HEK293 (cell line): ENCODE results near the gene ELAPOR1.

Experiments used
- CTCF ChIA-PET: fragments of 350-600 bp; formaldehyde crosslinking; extraction: SDS; loops from one replicate; lab custom pipeline; 2021; ENCODE audit warnings: antibody characterized with exemption; lab: Yijun Ruan, JAX
- POLR2A ChIA-PET: fragments of 300-600 bp; formaldehyde crosslinking; extraction: SDS; loops from one replicate; lab custom pipeline; 2020; ENCODE audit warnings: antibody characterized with exemption, inconsistent platforms; lab: Yijun Ruan, JAX
- H3K27ac ChIP-seq: fragments of 200-500 bp; sonication (Bioruptor generic); 2 replicates; pipeline ENCODE4 v1.5.1; 2014; ENCODE audit warnings: low read depth, low read length, control low read depth, inconsistent platforms; ENCODE audit errors: extremely low read depth
- H3K36me3 ChIP-seq, 2 experiments: fragments of 200-500 bp in 1 of 2; sonication (Bioruptor generic) in 1 of 2; 1 replicate in 1 of 2; 2 replicates in 1 of 2; pipeline ENCODE4 v1.5.1; 2014 to 2017; ENCODE audit warnings: inconsistent platforms in 2 of 2, low read length in 2 of 2; ENCODE audit not compliant: control insufficient read depth in 2 of 2, insufficient read depth in 1 of 2
- H3K4me1 ChIP-seq: fragments of 200-500 bp; sonication (Bioruptor generic); 2 replicates; pipeline ENCODE4 v1.5.1; 2014; ENCODE audit warnings: mild to moderate bottlenecking, low read length, inconsistent platforms; ENCODE audit not compliant: control insufficient read depth, insufficient read depth
- H3K4me3 ChIP-seq: 2 replicates; pipeline ENCODE4 v1.5.1; 2011; ENCODE audit warnings: low read depth, mild to moderate bottlenecking, control low read depth, low read length, moderate library complexity
- H3K9me3 ChIP-seq: fragments of 200-500 bp; sonication (Bioruptor generic); 2 replicates; pipeline ENCODE4 v1.5.1; 2014; ENCODE audit warnings: low read depth, low read length, inconsistent platforms; ENCODE audit not compliant: control insufficient read depth, insufficient read depth
- FEZF1 ChIP-seq: fragments of 450-650 bp; formaldehyde crosslinking; IDR thresholded peaks from 2 replicates; pipeline ENCODE4 v1.5.1; 2016; ENCODE audit warnings: missing biosample characterization, missing genetic modification characterization
- PRDM10 ChIP-seq: fragments of 450-650 bp; formaldehyde crosslinking; IDR thresholded peaks from 2 replicates; pipeline ENCODE4 v1.5.1; 2016; ENCODE audit warnings: missing biosample characterization, missing genetic modification characterization
- PRDM4 ChIP-seq: fragments of 450-650 bp; formaldehyde crosslinking; IDR thresholded peaks from 2 replicates; pipeline ENCODE4 v1.5.1; 2017; ENCODE audit warnings: missing biosample characterization, missing genetic modification characterization
- SCRT1 ChIP-seq: fragments of 450-650 bp; formaldehyde crosslinking; IDR thresholded peaks from 2 replicates; pipeline ENCODE4 v1.5.1; 2016; ENCODE audit warnings: missing biosample characterization, missing genetic modification characterization, borderline replicate concordance
- YY1 ChIP-seq: fragments of 450-650 bp; formaldehyde crosslinking; IDR thresholded peaks from 2 replicates; pipeline ENCODE4 v1.5.1; 2018; ENCODE audit warnings: missing biosample characterization, missing genetic modification characterization
- YY2 ChIP-seq: fragments of 450-650 bp; formaldehyde crosslinking; IDR thresholded peaks from 2 replicates; pipeline ENCODE4 v1.5.1; 2016; ENCODE audit warnings: missing biosample characterization, missing genetic modification characterization
- ZBTB10 ChIP-seq: fragments of 450-650 bp; formaldehyde crosslinking; IDR thresholded peaks from 2 replicates; pipeline ENCODE4 v1.5.1; 2016; ENCODE audit warnings: missing biosample characterization, missing genetic modification characterization
- ZIC2 ChIP-seq: fragments of 450-650 bp; formaldehyde crosslinking; IDR thresholded peaks from 2 replicates; pipeline ENCODE4 v1.5.1; 2016; ENCODE audit warnings: missing biosample characterization, missing genetic modification characterization
- ZNF10 ChIP-seq: fragments of 450-650 bp; formaldehyde crosslinking; IDR thresholded peaks from 2 replicates; pipeline ENCODE4 v1.5.1; 2017; ENCODE audit warnings: missing biosample characterization, missing genetic modification characterization
- ZNF133 ChIP-seq: fragments of 450-650 bp; formaldehyde crosslinking; IDR thresholded peaks from 2 replicates; pipeline ENCODE4 v1.5.1; 2016; ENCODE audit warnings: missing biosample characterization, missing genetic modification characterization
- ZNF24 ChIP-seq: fragments of 450-650 bp; formaldehyde crosslinking; IDR thresholded peaks from 2 replicates; pipeline ENCODE4 v1.5.1; 2016; ENCODE audit warnings: missing biosample characterization, missing genetic modification characterization
- ZNF341 ChIP-seq: fragments of 450-650 bp; formaldehyde crosslinking; IDR thresholded peaks from 2 replicates; pipeline ENCODE4; 2016; ENCODE audit warnings: low read depth, missing biosample characterization, missing genetic modification characterization
- ZNF394 ChIP-seq: fragments of 450-650 bp; formaldehyde crosslinking; IDR thresholded peaks from 2 replicates; pipeline ENCODE4 v1.5.1; 2016; ENCODE audit warnings: missing biosample characterization, missing genetic modification characterization, mild to moderate bottlenecking, moderate library complexity, borderline replicate concordance
- ZNF404 ChIP-seq: fragments of 450-650 bp; formaldehyde crosslinking; IDR thresholded peaks from 2 replicates; pipeline ENCODE4 v1.5.1; 2017; ENCODE audit warnings: missing biosample characterization, missing genetic modification characterization
- ZNF423 ChIP-seq: fragments of 450-650 bp; formaldehyde crosslinking; IDR thresholded peaks from 2 replicates; pipeline ENCODE4 v1.5.1; 2016; ENCODE audit warnings: missing biosample characterization, missing genetic modification characterization
- ZNF449 ChIP-seq: fragments of 450-650 bp; formaldehyde crosslinking; IDR thresholded peaks from 2 replicates; pipeline ENCODE4 v1.5.1; 2017; ENCODE audit warnings: missing biosample characterization, mild to moderate bottlenecking, missing genetic modification characterization, moderate library complexity
- ZNF677 ChIP-seq: fragments of 450-650 bp; IDR thresholded peaks from 2 replicates; pipeline ENCODE4 v1.5.0; 2018; ENCODE audit warnings: missing biosample characterization, mild to moderate bottlenecking, missing genetic modification characterization, moderate library complexity

ELAPOR1 gene

GRCh38 chr1:109133815-109134214 is 19.9 kb downstream of the ELAPOR1 start (continued):
- TF ChIP-seq PRDM10 (tag by site-specific recombination) (peak; percentile 38; the same call in 1 of the 2 replicates), YY2 (tag by site-specific recombination) (no peak)
- TF ChIP-seq, all 188 proteins: peak for 4

GRCh38 chr1:109134423-109134822 is 20.5 kb downstream of the ELAPOR1 start:
- POLR2A ChIA-PET: no interaction called here
- H3K9me3 ChIP-seq: no peaks in the 10 kb centered on the region
- CTCF ChIA-PET: interaction anchor here (0.6 to 0.8 kb wide), 2 partner anchors 59 to 143 kb away, joined by 3 to 5 read pairs; no protein-coding TSS in a partner anchor
- H3K4me1 ChIP-seq: no peaks in the 10 kb centered on the region
- H3K27ac ChIP-seq: no peak overlapping the region
- TF ChIP-seq ZNF133 (tag by site-specific recombination) (no peak), FEZF1 (tag by site-specific recombination) (peak; percentile 84), ZIC2 (tag by site-specific recombination) (peak; percentile 96), ZNF10 (tag by site-specific recombination) (peak; percentile 75), ZNF423 (tag by site-specific recombination) (no peak), ZNF24 (no peak), YY1 (no peak), ZNF394 (no peak), SCRT1 (tag by site-specific recombination) (peak; percentile 43; the same call in 1 of the 2 replicates), PRDM4 (tag by site-specific recombination) (peak; percentile 31; the same call in 1 of the 2 replicates), ZNF677 (tag by site-specific recombination) (peak; percentile 18; the same call in 1 of the 2 replicates), ZNF449 (0 out of 2 replicates have a peak, but pooled peaks have one; percentile 35), ZBTB10 (tag by site-specific recombination) (no peak), ZNF341 (tag by site-specific recombination) (peak; percentile 36; the same call in 1 of the 2 replicates), ZNF404 (tag by site-specific recombination) (no peak)
- TF ChIP-seq, all 188 proteins: peak for 8
- Histone ChIP-seq H3K4me3 (no peak overlapping the region), H3K36me3 (no peaks in the 10 kb centered on the region)
